GM21423 (cell line): ENCODE measurements around the gene HSFX4.
"Not testable (repeated sequence)": the region's sequence is repeated elsewhere in the genome, so short reads cannot be mapped to it uniquely, and the experiment has no call there.

Experiments
- ATAC-seq: cut with Tn5 transposase; IDR thresholded peaks from one replicate; pipeline ENCODE4 v1.9.1; 2021; ENCODE audit warnings: mild to moderate bottlenecking, moderate library complexity; ENCODE audit not compliant: unreplicated experiment

HSFX4 gene, protein sequence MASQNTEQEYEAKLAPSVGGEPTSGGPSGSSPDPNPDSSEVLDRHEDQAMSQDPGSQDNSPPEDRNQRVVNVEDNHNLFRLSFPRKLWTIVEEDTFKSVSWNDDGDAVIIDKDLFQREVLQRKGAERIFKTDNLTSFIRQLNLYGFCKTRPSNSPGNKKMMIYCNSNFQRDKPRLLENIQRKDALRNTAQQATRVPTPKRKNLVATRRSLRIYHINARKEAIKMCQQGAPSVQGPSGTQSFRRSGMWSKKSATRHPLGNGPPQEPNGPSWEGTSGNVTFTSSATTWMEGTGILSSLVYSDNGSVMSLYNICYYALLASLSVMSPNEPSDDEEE

DNA sequence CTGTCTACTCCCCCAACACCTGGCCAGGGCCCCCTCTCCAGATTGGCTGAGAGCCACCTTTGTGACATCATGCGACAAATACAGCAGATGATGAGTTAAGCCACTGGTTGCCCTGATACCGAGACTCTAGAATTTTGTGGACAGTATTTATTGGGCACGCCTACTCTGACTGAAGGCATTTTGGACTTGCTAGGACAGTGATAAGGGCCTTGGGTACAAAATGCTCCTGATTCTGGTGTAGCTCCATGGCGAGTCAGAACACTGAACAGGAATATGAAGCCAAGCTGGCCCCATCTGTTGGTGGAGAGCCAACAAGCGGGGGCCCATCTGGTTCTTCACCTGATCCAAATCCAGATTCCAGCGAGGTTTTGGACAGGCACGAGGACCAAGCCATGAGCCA is at the start of gene HSFX4:
Gene HSFX4, plus strand, starts transcription at position 174 of the 400 bp plus-strand sequence. Its CDS starts 72 bp downstream, at position 246.
- ATAC-seq, result not testable (repeated sequence)

DNA sequence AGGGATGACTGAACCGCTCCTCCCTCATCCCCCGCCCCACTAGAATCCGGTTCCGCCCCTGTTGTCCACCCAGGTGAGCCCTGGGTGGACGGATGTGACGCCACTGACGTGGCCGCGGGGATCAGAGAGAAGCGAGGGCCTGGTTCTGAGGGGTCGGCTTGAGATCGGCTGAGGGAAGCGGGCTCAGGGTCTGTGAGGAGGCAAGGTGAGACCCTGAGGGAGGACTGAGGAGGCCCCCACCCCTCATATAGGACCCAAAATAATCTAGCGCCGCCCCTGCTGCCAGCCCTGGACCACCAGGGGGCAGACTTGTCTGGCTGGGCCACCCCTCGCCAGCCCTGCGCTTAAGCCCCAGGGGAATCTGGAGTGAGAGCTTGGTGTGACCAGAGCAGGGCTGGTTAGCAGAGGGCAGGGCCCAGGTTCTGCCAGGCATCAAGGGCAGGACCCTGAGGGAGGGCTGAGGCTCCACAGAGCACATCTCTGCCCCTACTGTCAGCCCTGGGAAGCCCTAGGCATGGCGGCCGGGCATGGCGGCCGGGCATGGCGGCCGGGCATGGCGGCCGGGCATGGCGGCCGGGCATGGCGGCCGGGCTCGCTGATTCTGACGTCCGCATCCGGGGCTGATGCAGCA is 48.2 kb upstream of the HSFX4 start, which contains the start of gene MAGEA8:
Gene MAGEA8, plus strand, starts transcription at position 103 of the 631 bp plus-strand sequence. CDS start 3,090 bp downstream, outside the sequence.
- ATAC-seq, result no peak

DNA sequence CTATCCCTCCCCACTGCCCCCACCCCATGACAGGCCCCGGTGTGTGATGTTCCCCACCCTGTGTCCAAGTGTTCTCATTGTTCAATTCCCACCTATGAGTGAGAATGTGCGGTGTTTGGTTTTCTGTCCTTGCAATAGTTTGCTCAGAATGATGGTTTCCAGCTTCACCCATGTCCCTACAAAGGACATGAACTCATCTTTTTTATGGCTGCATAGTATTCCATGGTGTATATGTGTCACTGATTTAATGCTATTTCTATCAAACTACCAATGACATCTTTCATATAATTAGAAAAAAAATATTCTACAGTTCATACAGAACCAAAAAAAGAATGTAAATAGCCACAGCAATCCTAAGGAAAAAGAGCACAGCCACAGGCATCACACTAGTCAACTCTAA is 38.5 kb upstream of the HSFX4 start:
- not testable (repeated sequence) for ATAC-seq

DNA sequence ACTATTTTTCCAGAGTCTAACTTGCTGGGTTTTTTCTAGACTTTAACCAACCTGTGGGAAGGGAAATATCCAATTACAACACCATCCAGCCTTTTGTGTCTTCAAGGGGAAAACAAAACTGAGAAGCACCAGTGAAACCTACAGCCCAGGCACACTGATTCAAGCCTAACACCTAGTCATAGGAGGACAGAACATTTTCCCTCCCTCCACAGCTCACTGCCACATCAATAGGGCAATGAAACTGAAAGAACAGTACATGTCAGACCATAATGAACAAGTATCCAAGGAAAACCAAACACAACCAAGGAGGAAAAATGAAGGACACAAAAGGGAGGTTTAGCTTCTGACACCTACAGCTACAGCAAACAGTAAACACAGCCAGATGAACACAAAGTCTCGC is 30.8 kb upstream of the HSFX4 start:
- ATAC-seq, result no peak

DNA sequence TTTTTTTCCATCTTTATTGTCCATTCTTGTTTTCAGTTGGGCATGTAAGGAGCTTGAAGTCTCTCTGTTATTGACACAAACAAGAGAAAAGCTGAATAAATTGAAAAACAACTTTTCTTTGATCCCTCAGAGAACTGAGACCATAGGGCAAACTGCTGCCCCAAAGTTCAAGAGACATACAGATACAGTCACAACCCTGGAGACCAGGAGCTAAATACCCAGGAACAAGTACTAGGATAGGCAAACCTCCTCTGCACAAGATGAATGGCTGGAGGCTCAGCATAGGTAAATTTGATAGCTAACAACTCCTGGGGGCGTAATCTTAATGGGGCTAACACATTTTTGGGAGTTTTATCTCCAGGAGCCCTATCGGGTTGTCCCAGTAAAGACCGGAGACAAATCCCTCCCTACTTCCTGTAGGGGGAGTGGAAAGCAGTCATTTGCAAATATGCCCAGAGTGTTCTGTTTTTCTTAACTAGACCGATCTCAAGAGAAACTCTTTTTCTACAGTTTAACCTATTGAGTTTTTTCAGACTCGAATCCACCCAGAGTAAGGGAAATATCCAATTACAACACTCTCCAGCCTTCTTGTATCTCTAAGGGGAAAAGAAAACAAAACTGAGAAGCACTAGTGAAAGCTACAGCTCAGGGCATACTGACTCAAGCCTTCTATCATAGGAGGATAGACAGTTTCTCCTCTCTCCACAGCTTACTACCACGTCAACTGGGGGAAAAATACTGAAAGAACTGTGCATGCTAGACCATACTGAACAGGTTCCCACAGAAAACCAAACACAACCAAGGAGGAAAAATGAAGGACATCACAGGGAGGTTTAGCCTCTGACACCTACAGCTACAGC is 25.3 kb upstream of the HSFX4 start:
- peak; percentile 81 for ATAC-seq

DNA sequence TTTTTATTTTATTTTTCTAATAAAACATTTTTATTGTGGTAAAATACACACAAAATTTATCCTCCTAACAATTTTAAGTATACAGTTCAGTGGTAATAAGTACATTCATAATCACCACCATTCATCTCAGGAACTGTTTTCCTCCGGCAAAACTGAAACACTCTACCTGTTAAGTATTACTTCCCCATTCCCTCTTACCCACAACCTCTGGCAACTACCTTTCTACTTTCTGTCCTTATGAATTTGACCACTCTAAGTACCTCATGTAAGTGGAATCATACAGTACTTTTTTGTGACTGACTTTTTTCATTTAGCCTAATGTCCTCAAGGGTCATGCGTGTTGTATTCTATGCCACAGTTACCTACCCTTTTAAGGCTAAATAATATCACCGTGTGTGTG is 21.1 kb upstream of the HSFX4 start:
- ATAC-seq, result peak; percentile 66

DNA sequence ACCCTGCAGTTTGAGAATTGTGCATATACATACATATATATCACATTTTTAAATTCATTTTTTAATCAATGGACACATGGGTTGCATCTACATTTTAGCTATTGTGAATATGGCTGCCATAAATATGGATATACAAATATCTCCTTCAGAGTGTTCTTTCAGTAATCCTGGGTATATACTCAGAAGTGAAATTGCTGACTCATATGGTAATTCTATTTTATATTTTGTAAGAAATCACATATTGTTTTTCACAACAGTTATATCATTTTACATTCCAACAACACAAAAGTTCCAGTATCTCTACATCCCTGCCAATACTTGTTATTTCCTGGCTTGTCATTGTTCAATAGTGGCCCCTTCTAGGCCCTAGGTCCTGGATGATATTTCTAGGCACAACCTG is 20.6 kb upstream of the HSFX4 start:
- ATAC-seq, result no peak

DNA sequence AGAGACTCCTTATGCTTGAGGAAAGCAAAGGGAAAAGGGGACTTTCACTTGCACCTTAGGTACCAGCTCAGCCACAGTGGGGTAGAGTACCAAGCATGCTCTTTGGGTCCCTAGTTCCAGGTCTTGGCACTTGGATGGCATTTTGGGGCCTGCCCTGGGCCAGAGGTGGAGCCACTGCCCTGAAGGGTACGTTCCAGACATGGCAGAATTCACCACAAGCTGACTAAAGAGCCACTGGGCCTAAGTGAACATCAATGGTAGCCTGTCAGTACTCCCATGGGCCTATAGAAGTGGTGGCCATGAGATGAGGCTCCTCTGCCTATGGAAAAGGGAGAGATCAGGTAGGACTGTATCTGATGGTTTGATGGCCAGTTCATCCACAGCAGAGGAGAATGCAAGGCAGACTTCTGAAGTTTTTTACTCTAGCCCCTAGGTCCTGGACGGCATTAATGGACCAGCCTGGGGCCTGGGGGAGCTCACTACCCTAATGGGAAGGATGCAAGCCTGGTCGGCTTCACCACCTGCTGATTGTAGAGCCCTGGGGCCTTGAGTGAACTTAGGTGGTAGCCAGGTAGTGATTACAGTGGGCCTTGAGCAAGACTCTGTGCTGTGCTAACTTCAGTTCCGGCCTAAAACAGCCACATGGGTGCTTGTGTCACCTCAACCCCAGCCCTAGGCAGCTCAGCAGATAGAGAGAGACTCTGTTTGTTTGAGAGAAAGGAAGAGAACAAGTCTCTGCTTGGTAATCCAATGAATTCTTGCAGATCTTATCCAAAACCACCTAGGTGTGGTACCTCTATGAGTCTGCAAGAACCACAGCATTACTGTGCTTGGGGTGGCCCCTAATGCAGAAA is 19.8 kb upstream of the HSFX4 start:
- ATAC-seq, result no peak

DNA sequence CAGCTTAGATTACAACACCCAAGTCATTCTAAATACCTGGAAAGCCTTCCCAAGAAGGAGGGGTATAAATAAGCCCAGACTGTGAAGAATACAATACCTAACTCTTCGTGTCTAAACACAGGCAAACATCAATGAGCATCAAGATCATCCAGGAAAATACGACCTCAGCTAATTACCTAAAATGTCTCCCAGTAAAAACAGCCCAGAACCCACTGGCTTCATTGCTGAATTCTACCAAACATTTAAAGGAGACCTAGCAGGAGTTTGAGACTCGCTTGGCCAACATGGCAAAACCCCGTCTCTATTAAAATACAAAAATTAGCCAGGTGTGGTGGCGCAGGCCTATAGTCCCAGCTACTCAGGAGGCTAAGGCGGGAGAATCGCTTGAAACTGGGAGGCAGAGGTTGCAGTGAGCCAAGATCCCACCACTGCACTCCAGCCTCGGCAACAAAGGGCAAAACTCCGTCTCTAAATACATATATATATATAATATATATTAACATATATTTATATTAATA is 19.1 kb upstream of the HSFX4 start:
- no peak for ATAC-seq

DNA sequence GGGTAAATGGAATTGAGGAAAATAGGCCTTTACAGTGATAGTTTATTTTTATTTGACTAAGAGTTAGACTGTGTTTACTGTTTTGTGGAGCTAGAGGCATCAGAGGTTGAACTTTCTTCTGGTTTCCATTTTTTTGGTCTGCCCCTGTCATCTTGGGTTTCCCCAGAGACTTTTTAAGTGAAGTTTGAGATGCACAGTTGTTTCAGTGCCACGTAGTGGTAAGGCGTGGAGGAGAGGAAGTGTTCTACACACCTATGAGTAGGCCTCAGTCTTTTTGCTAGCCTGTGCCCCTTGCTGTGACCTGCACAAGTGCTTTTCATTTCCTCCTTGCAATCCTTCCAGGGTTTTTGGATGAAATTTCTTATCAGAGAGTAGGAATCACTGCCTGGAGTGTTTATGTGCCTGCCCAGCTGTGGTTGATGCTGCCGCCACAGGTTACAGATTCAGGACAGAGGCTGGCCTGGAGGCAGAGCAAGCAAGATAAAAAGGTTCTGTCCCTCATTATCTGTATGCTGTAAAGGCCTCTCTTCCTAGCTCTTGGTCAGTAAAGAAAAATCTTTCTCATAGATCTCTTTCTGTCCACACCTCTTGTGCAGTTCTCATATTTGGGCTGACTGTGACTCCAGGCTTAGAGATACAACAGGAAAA is 12.5 kb upstream of the HSFX4 start:
- peak; percentile 98 for ATAC-seq

DNA sequence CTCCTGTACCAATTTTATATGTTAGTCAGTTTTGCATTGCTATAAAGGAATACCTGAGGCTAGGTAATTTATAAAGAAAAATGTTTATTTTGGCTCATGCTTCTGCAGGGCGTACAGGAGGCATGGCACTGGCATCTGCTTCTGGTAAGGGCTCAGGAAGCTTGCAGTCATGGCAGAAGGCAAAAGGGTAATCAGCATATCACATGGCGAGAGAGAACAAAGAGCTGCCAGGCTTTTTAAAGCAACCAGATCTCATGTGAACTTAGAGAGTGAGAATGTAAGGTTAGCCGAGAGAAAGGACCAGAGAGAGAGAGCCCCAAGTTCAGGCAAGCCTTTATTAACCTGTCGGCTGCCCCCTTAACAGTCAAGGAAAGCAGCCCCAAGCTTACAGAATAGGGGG is 5.5 kb upstream of the HSFX4 start:
- not testable (repeated sequence) for ATAC-seq

DNA sequence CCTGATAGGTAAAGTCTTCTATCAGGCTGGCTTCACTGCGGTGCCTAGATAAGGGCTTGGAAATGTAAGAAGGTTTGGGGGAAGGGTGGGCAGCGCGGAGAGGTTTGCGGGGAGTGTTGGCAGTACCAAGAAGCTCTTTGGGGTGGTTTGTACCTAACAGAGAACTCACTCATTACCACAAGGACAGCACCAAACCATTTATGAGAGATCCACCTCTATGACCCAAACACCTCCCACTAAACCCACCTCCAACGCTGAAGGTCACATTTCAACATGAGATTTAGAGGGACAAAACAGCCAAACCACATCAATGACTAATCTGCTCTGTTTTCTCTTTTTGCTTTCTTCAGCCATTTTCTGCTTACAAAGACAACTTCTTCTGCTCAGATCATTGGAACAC is 4.9 kb upstream of the HSFX4 start:
- ATAC-seq, result not testable (repeated sequence)

DNA sequence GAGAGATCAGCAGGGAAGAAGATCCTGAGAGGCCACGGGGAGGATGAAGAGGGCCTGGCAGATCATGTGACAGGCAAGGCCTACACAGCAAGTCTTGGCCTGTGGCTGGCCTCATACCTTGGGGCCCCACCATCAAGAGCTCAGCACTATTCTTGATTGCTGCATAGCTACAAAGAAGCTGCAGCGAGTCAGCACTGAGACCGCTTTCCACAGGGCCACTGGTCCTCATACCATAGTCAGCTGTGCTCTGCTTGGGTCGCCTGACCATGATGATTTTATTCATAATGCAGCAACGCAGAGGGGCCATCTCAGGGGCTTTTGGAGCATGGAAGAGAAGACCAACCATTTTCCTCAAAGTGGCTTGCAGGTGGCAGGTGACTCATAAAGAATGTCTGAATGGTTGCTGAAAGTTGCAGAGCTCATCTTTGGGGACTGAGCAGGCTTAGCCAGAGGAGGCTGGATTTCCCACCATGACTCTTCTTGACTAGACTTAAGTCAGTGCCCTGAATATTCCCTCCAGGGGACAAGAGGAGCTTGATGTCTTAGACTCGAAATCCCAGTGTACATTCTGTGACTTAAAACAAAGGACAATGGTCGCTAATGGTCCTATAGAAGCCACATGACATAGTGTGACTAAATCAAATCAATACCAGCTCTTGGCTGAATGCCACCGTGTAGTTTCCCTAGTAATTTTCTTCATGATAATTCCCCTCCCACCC is 2.0 kb upstream of the HSFX4 start:
- not testable (repeated sequence) for ATAC-seq

DNA sequence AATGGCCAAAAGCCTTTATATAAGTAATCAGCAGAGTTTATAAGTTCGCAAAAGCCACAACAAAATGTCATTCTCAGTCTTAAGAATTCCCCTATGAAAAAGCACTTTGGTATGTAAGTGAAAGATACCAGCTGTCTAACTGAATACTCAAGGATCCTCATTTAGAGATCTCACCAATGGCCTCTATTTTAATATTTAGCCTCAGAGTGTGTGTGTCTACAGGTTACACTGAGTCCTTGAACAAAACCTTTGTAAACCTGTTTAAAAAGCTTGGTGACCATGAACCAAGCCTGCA is 1.5 kb upstream of the HSFX4 start:
- ATAC-seq, result not testable (repeated sequence)

DNA sequence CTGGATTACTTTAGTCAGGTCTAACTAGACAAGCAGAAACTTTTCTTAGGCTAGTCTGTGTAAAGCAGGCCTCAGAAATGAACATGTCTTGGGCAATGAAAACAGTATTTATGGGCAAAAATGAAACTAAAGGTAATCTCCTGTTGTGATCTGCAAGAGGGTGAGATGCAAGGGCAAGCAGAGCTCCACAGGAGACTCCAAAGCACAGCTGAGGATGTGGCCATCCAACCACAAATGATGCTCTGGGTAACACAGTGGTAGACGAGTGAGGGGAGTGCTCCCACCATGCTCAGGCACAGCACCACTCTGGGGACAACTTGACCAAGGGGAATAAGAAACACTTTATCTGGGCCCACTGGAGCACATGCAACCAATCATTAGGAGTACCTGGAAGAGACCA is 738 bp upstream of the HSFX4 start:
- not testable (repeated sequence) for ATAC-seq

DNA sequence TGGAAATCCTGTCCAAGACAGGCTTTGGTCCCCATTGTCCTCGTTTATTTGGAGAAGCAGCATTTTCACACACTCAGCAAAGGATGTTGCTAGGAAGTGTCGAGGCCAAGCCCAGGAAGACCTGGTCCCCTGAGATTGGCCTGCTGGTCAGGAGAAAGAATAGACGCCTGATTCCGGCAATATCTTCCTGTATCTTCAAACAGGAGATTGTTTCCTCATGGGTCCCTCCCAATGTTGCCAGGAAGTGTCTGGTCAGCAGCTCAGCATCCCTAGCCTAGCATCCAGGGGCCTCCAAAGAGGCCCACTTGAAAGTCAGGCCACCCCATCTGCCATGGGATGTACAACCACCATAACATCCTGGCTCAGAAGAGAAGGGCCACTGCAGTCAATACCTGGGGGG is 2.0 kb downstream of the HSFX4 start:
- not testable (repeated sequence) for ATAC-seq

DNA sequence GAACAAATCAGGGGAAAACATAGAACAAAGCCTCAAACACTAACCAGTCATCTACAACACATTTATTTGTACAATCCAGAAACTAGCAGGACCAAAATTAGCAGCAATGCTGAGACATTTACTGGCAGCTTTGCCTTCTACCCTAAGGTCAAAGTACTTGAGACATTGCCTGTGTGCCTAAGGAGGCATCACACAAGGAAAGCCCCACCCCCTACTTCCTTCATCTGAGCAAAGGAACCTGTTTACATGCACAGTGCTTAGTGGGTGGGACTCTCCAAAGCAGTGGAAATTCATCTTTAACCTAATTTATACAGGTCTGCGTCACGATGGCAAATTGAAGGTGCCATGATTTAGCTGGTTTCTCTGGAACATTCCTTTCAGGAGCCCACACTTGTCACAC is 2.8 kb downstream of the HSFX4 start:
- not testable (repeated sequence) for ATAC-seq

DNA sequence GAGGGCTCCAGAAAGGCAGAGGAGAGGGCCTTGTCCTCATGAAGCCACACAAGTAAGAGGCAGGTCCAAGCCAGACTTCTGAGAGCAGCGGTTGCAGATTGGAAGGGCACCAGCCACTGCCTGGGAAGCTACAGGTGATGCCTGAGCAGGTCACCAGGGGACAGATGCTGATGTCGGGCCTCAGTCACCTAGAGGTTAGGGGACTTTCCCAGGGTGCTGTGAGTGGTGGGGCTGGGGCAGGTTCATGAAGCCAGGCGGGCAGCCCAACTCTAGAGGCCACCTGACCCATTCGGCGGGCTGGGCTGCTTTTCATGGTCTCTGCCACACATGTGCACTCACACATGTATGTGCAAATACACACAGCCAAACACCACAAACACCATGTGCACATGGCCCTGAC is 3.6 kb downstream of the HSFX4 start:
- not testable (repeated sequence) for ATAC-seq

DNA sequence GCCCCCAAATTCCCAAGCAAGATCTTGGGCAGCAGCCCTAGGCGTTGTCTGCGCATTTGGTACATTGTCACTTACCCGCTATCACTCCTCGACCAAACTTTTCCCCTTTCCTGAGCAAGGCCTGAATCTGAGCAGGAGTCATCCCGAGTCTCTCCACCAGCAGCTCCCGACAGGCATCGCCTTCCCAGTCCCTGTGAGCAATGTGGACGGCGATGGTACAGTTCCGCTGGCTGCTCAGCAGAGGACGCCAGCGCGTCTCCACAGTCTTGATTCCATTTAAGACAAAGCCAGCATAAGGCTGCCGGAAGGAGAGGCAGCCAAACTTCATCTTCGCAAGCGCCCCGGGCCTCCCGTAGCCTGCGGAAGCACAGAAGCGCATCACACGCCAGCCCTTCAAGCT is 4.2 kb downstream of the HSFX4 start:
- not testable (repeated sequence) for ATAC-seq
